ENCODE measurements around the gene ECHS1.
"Not testable (repeated sequence)": the region's sequence is repeated elsewhere in the genome, so short reads cannot be mapped to it uniquely, and the experiment has no call there.

ECHS1 gene

GRCh38 chr10:133378251-133379096 lies 5.3 kb upstream of the ECHS1 start:
- DNase-seq (ENCODE audit: low read depth in 2 of 2), result no peak

DNA sequence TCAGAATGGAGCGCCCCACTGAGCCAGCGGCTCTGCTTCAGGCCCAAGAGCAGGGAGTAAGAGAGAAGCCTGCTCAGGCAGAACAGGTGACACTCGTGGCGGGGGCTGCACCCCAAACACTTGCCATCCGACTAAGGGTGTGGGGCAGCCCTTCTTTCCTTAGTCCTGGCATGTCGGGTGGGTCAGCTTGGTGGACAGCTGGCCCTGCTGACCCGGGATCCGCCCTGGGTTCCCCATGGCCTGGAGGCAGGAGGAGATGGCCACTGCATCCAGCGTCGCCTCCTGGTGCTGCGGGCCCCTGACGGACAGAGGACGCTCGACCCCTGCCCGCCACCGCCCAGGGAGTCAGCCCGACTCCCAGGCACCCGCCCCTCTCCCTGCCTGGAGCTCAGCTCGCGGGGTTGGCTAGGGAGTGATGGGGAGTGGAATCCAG lies 4.7 kb upstream of the ECHS1 start:
- DNase-seq (ENCODE audit: low read depth in 2 of 2), result no peak

DNA sequence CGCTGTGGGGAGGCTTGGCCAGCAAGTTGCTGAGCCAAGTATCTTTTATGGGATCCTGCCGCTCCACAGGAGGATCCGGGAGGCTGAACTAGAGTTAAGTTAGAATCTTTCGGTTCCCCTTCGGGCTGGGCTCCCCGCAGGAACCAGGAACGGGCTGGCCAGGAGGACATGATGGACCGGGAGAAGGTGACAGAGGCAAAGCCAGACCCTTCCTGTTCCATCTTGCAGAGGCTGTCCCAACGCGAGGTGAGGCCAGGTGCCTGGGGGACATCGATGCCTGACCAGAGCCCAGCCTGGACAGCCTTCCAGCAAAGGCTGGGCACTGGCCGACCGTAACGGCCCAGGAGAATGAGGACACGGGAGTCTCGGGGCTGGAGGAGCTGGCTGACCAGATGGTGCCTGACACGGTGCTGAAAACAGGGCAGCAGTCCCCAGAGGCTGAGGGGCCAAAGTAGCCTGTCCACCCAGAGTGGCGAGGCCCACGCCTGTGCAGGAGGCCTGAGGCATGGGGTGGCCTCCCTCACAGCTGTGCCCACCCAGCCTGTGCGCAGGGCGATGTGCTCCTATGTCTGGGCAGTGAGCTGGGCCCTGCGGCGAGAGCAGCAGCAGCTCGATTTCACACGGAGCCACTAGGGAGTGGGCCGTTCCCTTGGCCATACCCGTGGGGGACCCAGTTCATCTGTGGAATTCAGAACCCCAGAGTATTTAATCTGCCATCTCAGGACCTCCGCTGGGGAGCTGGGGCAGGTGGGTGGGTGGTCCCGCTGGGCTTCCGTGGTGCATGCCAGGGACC lies 4.1 kb upstream of the ECHS1 start:
- DNase-seq (ENCODE audit: low read depth in 2 of 2), result no peak

DNA sequence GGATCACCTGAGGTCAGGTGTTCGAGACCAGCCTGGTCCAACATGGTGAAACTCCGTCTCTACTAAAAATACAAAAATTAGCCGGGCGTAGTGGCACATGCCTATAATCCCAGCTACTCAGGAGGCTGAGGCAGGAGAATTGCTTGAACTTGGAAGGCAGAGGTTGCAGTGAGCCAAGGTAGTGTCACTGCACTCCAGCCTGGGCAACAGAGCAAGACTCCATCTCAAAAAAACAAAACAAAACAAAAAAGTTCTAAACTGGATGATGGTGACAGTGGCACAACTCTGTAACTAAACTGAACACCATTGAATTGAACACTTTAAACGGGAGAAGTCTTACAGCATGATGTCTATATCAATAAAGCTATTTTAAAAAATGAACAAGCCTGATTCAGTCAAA lies 3.0 kb upstream of the ECHS1 start:
- not testable (repeated sequence) for DNase-seq (ENCODE audit: low read depth in 2 of 2)

- no peak for DNase-seq (ENCODE audit: low read depth in 2 of 2)
These were observed 2.4 kb upstream of the ECHS1 start for GRCh38 chr10:133375357-133376115.

DNA sequence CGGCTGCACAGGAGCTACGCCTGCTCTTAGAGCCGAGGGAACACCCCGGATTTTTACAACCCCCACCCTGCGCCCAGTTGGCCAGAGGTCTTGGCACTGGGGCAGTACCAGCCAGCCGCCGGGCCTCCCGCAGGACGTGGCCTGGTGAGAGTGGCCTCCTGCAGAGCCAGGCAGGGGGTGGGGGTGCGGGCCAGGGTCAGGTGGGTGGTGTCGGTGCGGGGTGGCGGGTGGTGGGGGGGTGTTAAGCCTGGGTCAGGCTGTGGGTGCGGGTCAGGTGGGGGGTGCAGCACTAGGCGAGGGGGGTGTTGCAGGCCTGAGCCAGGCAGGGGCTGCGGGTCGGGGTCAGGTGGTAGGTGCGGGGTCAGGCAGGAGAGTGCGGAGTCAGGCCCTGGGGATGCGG lies 647 bp downstream of the ECHS1 start:
- DNase-seq (ENCODE audit: low read depth in 2 of 2), result no peak

DNA sequence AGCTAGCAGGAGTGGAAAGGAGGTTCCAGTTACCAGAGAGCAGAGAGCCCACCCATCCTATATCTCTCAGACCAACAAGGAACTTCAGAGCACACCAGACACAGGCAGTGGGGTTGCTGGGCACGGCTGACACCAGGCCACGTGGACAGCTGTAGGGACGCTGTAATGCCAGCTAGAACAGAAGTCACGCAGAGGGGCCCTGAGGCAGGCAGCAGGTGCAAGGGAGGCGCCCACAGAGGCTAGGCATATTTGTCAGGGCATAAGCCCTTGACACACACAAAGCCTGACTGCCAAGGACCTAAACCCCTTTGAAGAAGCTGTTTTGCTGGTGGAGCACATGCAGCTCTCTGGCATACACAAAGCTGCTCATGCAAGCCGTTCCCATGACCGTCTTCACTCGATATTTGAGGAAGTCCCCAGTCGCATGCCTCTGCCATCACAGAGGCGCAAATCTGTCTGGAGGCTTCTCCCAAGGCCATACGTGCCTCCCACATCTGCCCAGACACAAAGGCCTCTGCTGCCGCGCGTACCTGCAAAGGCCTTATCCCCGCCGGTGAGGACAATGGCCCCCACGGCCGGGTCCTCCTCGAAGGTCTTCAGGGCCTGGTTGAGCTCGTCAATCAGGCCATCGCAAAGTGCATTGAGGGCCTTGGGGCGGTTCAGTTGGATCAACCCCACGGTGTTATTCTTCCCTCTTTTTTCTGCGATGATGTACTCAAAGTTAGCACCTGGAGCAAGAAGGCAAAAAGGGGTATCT lies 2.9 kb downstream of the ECHS1 start:
- DNase-seq (ENCODE audit: low read depth in 2 of 2), result no peak

DNA sequence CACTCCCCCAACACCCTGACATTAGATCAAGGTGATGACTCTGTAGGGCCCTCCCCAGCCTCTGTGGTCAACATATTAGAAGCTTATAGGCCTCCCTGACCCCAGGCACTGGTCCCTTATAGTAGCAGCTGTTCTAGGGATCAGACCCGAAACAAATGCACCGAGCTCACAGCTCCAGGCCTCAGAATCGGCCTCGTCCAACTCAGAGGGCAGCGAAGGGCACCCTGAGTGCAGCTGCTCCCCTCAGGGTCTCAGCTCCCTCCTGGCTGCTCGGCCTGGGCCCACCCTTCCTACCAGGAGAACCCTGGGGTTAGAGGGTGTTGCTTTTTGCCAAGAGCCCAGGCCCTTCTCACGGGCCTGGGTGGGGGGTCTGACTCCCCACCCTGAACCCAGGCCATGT lies 5.0 kb downstream of the ECHS1 start:
- DNase-seq (ENCODE audit: low read depth in 2 of 2), result no peak

- not testable (repeated sequence) for DNase-seq (ENCODE audit: low read depth in 2 of 2)
These were observed 5.7 kb downstream of the ECHS1 start for GRCh38 chr10:133367461-133367860.

DNA sequence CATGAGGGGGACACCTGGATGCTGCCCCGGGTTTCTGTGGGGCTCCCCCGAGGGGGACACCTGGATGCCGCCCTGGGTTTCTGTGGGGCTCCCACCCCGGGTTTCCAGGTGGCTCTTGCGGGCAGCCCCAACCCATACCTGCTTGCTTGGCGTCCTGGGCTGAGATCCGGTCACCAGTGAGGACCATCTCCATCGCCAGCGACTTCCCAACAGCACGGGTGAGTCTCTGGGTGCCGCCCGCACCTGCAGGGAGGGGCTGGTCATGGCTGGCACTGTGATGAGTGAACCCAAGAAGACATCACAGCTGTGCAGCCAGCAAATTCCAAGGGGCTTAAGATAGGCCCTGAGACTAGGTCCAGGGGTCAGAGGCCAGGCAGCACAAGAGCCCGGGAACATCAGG lies 6.4 kb downstream of the ECHS1 start:
- DNase-seq (ENCODE audit: low read depth in 2 of 2), result no peak

DNA sequence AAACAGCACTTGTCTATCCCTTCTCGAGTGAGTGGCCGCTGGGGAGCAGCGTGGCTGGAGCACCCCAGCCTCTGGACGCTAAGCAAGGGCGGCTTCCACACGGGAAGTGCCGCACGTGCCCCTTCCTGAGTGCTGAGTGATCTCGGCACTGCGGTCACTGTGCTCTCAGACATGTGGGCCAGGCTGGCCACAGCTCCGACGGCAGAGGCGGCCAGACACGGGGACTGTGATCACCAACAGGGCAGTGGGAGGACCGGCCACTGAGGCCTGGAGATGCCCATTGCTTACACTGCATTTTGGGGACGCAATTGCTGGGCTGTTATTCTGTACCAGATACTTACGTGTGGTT lies 7.0 kb downstream of the ECHS1 start:
- DNase-seq (ENCODE audit: low read depth in 2 of 2), result no peak

DNA sequence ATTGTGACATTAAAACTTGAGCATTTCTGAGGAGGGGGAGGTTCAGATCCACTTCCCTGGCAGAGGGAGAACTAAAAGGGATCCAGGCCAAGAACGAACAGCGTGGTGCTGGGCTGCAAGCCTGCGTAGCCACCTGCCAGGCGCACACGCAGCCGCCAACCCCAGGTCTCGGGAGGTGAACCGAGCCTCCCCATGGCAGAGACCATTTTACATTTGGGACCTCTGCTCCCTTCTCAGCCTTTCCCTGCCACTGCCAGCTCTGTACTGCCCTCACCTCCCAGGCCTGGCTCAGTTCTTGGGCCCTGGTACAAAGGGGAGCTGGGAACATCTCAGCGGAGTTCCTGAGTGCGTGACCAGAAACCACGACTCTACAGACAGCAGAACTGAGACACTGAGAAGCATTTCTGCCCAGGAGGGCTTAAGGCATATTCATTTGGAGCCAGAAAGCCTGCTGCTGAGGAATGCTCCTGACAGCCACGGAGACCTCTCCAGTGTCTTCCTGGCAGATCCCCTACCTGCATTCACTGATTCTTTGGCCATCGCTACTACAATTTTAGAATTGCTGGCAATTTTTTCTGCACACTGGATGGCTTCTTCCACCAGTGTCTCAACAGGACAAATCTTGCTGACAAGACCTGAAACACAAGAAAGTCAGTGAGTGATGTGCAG lies 7.6 kb downstream of the ECHS1 start:
- DNase-seq (ENCODE audit: low read depth in 2 of 2), result no peak

DNA sequence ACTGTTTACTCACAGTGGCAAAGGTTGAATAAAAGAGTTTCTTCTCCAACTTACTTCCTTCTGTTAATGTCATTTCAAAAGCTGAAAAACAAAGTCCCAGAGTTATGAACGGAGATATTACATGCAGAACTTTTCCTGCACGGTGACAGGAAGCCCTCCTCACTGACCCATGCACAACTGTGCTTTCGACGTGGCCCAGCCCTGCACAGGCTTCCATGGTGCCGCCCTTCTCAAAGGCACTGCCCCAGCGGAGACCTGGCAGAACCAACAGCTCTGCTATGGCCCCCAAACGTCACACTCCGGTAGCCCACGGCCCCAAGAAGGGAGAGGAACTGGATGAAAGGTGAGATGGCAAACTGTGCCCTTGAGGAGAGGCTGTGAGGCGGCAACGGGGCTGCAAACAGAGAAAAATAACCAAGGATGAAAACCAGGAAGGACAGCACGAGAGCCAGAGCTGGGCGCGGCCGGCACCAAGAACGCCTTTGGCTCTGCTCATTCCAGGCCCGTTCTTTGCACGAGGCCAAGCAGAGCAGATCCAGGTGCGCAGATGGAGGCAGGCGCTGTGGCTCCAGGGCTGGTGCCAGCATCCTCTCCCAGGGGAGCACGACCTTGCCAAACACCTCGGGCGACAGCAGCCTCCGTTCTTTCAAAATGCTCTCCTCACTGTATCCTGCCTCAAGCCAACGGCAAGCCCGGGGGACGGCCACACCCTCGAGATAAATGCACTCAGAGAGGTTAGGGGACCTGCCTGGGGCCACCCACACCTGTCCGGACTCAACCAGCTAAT lies 8.3 kb downstream of the ECHS1 start:
- no peak for DNase-seq (ENCODE audit: low read depth in 2 of 2)

DNA sequence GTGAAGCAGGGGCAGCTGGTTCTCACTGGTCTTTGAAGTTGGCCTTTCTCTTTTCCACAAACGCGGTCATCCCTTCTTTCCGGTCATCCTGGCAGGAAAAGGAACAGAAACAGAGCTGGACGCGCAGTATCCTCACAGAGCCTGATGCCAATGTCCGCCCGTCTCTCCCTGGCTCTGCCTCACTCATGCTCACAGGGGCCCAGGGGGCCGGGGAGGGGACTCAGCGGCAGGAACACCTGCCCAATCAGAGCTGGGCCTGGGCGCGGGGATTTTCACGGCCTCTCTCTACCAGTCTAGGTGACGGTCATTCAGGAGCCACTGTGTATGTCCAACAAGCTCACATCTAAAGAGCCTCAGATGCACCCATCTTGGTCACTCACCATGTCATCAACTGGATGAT lies 10.3 kb downstream of the ECHS1 start:
- DNase-seq (ENCODE audit: low read depth in 2 of 2), result no peak

DNA sequence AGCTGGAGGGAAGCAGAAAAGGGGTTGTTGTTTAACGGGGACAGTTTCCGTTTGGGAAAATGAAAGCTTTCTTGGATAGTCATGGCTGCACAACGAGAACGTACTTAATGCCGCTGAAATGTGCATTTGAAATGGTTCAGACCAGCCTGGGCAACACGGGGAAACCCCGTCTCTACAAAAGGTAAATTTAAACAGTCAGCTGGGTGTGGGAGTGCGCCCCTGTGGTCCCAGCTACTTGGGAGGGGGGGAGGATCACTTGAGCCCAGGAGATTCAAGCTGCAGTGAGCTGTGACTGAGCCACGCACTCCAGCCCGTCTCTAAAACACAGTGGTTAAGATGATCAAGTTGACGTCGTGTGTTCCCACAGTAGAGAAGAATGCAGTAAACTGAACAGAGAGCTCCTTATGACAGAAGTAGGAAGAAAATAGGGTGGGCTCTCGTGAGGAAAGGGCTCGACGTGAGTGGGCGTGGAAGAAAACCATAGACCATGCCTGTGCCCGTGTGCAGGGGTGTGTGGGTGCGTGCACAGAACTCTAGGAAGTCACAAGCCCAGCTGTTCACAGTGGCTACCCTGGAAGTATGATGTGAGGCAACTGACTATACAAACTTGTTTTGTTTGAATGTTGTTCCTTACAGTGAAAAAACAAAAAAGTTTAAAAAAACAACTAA lies 11.2 kb downstream of the ECHS1 start:
- no peak for DNase-seq (ENCODE audit: low read depth in 2 of 2)

- no peak for DNase-seq (ENCODE audit: low read depth in 2 of 2)
These were observed 11.9 kb downstream of the ECHS1 start for GRCh38 chr10:133361227-133361626.

DNA sequence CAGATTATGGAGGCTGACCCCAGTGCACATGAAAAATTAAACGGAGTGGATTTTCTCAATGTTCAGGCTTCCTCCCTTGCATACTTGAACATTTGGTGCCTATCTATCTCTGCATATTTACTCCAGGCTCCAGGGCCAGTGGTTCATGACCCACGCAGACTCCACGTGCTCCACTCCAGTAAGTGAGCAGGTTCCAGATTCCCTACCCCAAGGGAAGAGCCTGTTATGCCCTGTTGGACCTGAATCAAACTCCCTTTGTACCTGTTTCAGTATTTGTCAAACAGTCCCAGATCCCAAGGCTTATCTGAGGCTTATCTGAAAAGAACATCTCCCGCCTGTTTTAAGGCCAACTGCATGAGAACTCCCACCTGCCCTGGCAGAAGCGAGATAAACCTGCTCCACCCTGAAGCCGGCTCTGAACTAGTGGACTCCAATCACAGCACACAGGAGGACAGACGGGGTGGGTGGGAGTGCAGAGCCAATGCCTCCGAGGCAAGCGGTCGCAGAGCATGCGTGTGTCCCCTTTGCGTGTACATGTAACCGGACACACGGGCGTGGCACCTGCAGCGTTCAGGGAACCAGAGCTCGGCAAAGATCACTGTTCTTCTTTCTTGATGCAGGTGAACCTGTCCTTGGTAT lies 13.1 kb downstream of the ECHS1 start:
- DNase-seq (ENCODE audit: low read depth in 2 of 2), result no peak

DNA sequence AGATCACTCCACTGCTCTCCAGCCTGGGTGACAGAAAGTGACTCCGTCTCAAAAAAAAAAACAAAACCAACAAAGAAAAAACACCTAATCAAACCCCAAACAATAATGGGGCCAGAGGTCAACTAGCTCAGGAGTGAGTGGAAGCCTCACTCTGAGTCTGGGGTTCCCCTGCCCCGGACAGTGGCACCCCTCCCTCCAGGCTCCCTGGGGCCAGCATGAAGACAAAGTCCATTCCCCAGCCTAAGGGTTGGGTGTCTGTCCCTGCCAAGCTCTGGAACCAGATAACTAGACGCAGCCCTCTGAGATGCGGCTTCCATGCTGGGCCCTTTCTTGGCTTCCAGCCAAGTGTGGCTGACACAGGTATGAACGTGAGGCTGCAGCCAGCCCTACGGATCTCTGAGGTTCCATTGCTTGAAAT lies 13.6 kb downstream of the ECHS1 start:
- no peak for DNase-seq (ENCODE audit: low read depth in 2 of 2)

DNA sequence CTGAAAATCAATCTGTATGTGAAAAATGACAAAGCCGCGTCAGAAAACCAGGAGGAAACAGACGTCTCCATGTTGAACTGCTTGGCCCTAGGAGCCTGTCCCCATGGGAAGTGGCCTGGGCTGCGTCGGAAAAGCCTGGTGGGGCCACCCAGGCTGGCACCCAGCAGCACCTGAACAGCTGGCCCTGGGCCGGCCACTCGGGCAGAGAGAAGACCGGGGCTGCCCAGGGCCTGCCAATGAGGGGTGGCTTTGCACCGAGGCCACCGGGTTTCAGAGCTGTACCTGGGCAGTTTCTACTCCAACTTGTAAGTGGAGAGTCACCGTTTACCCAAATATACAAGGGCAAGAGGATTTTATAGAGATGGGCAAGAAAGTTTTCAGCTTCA lies 14.2 kb downstream of the ECHS1 start:
- DNase-seq (ENCODE audit: low read depth in 2 of 2), result no peak
